Ovary (tissue), 9 donors: ENCODE measurements around the gene SMAP2. TPM values are rescaled to one million over a fixed set of nuclear protein-coding genes. Genes with fewer than 3 reads are reported as not detected.

Experiments
- DNase-seq, 5 donors: peaks; one replicate each; pipeline ENCODE4 v3.0.0-alpha.2; 2019 to 2020
- H3K27ac ChIP-seq, 2 donors: fragments of 200-600 bp; one replicate each; pipeline versions ENCODE4 v1.5.1 to v1.8.0; 2019 to 2022
- H3K27me3 ChIP-seq: fragments of 200-600 bp; one replicate; pipeline ENCODE4 v1.8.0; 2022
- H3K36me3 ChIP-seq: fragments of 200-600 bp; sonication (generic); one replicate; pipeline ENCODE4 v1.5.1; 2019
- H3K4me1 ChIP-seq: one replicate; pipeline ENCODE4 v1.8.1; 2013; ENCODE audit warnings: mild to moderate bottlenecking, moderate library complexity; ENCODE audit not compliant: insufficient read depth
- H3K4me3 ChIP-seq: fragments of 200-600 bp; sonication (generic); one replicate; pipeline ENCODE4 v1.5.1; 2017
- H3K9me3 ChIP-seq, 2 donors: fragments of 200-600 bp in 1 of 2; sonication (generic) in 1 of 2; one replicate each; pipeline versions ENCODE4 v1.5.1 to v1.8.1; 2013 to 2019; ENCODE audit warnings: mild to moderate bottlenecking in 1 of 2, moderate library complexity in 1 of 2
- EP300 ChIP-seq: sonication (generic); formaldehyde crosslinking; IDR thresholded peaks from one replicate; pipeline ENCODE4 v1.6.1; 2017; ENCODE audit warnings: antibody characterized with exemption
- POLR2A ChIP-seq: fragments of 450-650 bp; IDR thresholded peaks from one replicate; pipeline ENCODE4 v1.6.1; 2017; ENCODE audit warnings: antibody characterized with exemption, mild to moderate bottlenecking, moderate library complexity
- WGBS, 3 donors: extraction: QIAGEN DNeasy Blood & Tissue Kit in 1 of 3; methylation state at CpG; one replicate each; pipeline versions ENCODE4 v1.1.5 to v1.1.7; 2013 to 2017; 5-methylcytosine and 5-hydroxymethylcytosine counted together
- intact Hi-C, 4 donors: fragments of 100-400 bp; cut with DNase I; formaldehyde crosslinking; loops; one replicate each; pipeline versions ENCODE4 v1.11.0 to v1.15.1; 2022 to 2023
- polyA plus RNA-seq, 2 donors: library from polyadenylated mRNA; stranded (reverse); fragments of 200-250 nt in 1 of 2; fragments of 350-450 nt in 1 of 2; fragmentation: Illumina TruSeq in 1 of 2; extraction: RNeasy Lipid Tissue Mini Kit (QIAGEN cat#74804) in 1 of 2; gene quantifications; one replicate each; pipeline ENCODE4 v1.2.3, GENCODE V29; 2013 to 2014
- total RNA-seq, 7 donors: library from RNA; depleted of rRNA in 2 of 7; stranded (reverse); fragments of >200 nt in 2 of 7; fragmentation: NEBNext Ultra II Directional in 3 of 7; extraction: Animal tissue kit (Norgen Biotek cat#: 25700) in 3 of 7; gene quantifications; one replicate each; pipeline versions ENCODE4 v1.1.0 to v1.2.4, GENCODE V29; 2016 to 2023
- TF ChIP-seq, protein P1 (sequence below), 3 donors: fragments of 450-650 bp in 2 of 3; fragments of 200-600 bp in 1 of 3; IDR thresholded peaks; one replicate each; pipeline versions ENCODE4 v1.5.1 to v1.8.0; 2016 to 2022; ENCODE audit warnings: antibody characterized with exemption in 3 of 3, mild to moderate bottlenecking in 1 of 3
- donor health status: DM: no; HTN: no; CAD: no; lungs with moderate emphysema.
- donor health status: DM: no; HTN: no; CAD: no.
- donor health status: Bipolar disorder and iron deficiency.
- donor health status: DM: yes; HTN: yes; CAD: no.
- donor health status: DM: no; HTN: no; CAD: no.
- donor health status: DM: yes; HTN: yes; CAD: no.

The SMAP2 gene
- total and polyA plus RNA-seq, 9 donors: 10.7 to 72.0 (median 15.4) TPM

DNA sequence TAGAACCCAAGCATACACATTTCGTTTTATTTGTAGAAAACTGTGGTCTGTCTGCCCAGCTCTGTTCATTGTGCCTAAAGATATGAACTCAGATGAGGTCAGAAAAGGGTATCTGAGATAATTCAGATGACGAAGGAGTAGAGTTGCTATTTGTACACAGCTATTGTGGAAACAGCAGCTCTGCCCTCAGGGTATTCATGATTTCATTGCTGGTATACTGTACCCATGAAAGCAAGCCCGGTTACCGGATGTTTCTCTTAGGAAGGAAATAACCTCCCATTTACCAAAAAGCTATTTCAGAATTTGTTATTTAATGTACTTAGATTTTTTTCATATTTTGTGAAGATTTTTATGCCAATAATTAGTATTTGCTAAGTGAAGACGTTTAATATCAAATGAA, 37.8 kb downstream of the SMAP2 start:
- no peak for TF ChIP-seq POLR2A
- TF ChIP-seq, protein P1, sequence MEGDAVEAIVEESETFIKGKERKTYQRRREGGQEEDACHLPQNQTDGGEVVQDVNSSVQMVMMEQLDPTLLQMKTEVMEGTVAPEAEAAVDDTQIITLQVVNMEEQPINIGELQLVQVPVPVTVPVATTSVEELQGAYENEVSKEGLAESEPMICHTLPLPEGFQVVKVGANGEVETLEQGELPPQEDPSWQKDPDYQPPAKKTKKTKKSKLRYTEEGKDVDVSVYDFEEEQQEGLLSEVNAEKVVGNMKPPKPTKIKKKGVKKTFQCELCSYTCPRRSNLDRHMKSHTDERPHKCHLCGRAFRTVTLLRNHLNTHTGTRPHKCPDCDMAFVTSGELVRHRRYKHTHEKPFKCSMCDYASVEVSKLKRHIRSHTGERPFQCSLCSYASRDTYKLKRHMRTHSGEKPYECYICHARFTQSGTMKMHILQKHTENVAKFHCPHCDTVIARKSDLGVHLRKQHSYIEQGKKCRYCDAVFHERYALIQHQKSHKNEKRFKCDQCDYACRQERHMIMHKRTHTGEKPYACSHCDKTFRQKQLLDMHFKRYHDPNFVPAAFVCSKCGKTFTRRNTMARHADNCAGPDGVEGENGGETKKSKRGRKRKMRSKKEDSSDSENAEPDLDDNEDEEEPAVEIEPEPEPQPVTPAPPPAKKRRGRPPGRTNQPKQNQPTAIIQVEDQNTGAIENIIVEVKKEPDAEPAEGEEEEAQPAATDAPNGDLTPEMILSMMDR (IDR thresholded peaks at IDR 0.05): no peak
- no peak for TF ChIP-seq EP300
- 90 to 92% (median 92%) methylated on average over 5 of the region's 5 CpGs for WGBS, 3 donors
- H3K27ac ChIP-seq: no peak overlapping the region
- intact Hi-C loops: no loop called here
- H3K36me3 ChIP-seq: no peaks in the 10 kb centered on the region
- H3K4me1 ChIP-seq: no peaks in the 10 kb centered on the region
- DNase-seq: no peak
- no peaks in the 10 kb centered on the region for H3K9me3 ChIP-seq
- H3K27me3 ChIP-seq: no peaks in the 10 kb centered on the region
- H3K4me3 ChIP-seq: no peak overlapping the region

DNA sequence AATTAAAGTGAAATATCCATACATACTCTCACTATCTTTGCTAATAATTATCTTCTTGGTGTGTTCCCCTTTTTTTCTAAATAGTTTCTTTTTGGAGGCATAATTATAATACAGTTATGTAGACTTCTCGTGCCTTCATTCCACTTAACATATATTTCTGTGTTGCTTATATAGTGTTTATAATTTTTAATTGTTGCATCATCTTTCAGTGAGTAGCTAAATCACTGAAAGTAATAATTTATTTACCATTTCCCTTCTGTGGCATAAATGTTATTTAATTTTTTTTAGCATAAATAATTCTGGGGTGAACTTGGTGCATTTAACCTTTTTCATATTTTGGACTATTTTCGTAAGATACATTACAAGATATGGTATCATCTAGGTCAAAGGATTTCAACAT, 38.3 kb downstream of the SMAP2 start:
- DNase-seq: no peak
- intact Hi-C loops: no loop called here
- H3K36me3 ChIP-seq: no peaks in the 10 kb centered on the region
- TF ChIP-seq POLR2A (no peak), EP300 (no peak)
- TF ChIP-seq, protein P1 (IDR thresholded peaks at IDR 0.05): no peak
- no peak overlapping the region for H3K4me3 ChIP-seq
- no peaks in the 10 kb centered on the region for H3K4me1 ChIP-seq
- no peaks in the 10 kb centered on the region for H3K27me3 ChIP-seq
- H3K9me3 ChIP-seq: no peaks in the 10 kb centered on the region
- WGBS, 3 donors: 66 to 96% (median 94%) methylated on average over 2 of the region's 2 CpGs
- H3K27ac ChIP-seq: no peak overlapping the region

DNA sequence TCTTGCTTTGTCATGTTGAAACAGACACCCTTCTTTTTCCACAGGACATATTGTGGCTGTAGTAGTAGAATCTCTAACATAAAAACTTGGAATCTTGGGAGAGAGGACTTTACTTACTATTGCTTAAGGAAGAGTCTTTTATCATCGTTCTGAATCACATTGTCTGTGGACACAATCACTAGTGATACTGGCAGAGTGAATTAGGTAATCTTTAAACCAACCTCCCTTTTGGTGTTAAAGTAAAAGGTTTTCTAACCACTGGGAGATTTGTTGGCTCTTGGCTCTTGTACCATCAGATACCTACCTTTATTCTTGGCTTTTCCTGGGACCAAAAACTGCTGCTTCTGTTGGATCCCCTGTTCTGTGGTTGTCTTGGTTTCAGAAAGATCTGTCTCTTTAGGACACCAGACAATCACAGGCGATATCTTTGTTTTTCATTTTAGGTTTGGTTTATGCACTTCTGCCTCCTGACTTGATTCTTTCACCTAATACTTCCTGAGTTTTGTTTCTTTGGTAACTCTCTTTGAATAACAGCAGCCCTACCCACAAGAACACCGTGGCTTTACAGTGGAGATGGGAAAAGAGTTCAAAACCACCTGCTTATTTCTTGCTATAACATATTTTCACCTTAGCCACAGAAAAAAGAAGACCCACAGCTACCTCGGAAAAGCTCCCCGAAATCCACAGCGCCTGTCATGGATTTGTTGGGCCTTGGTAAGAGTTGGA, 40.2 kb downstream of the SMAP2 start:
- Histone ChIP-seq H3K27ac (no peak overlapping the region), H3K27me3 (no peaks in the 10 kb centered on the region), H3K9me3 (no peaks in the 10 kb centered on the region), H3K36me3 (no peaks in the 10 kb centered on the region), H3K4me1 (no peaks in the 10 kb centered on the region), H3K4me3 (no peak overlapping the region)
- WGBS, 3 donors: 92 to 95% (median 95%) methylated on average over 6 of the region's 6 CpGs
- TF ChIP-seq EP300 (no peak), POLR2A (no peak)
- TF ChIP-seq, protein P1 (IDR thresholded peaks at IDR 0.05): no peak
- DNase-seq: no peak
- intact Hi-C loops: no loop called here

DNA sequence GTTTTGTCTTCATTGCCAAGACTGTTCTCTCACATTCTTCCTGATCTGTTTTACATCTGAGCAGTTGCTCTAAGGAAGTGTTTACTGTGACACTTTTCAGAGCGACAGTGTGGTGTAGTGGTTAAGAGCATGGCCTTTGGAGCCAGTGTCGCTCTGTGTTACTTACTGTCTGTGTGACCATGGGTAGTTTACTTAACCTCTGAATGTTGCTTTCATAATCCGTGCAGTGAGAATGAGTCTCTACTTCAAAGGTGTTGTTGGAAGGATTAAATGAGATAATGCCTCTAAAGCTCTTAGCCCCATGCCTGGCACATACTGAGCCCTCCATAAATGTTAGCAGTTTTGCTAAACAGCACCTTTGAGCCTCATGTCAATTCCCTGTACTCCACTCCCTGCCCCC, 40.8 kb downstream of the SMAP2 start:
- intact Hi-C loops: no loop called here
- WGBS, 3 donors: 90 to 94% (median 92%) methylated on average over 3 of the region's 3 CpGs
- no peak overlapping the region for H3K4me3 ChIP-seq
- DNase-seq: no peak
- no peaks in the 10 kb centered on the region for H3K36me3 ChIP-seq
- H3K27ac ChIP-seq: no peak overlapping the region
- no peaks in the 10 kb centered on the region for H3K9me3 ChIP-seq
- H3K4me1 ChIP-seq: no peaks in the 10 kb centered on the region
- TF ChIP-seq POLR2A: no peak
- no peak for TF ChIP-seq EP300
- TF ChIP-seq, protein P1 (IDR thresholded peaks at IDR 0.05): no peak
- H3K27me3 ChIP-seq: no peaks in the 10 kb centered on the region
